ENCODE results near the gene GPC3. TPM values are rescaled to one million over a fixed set of nuclear protein-coding genes. Genes with fewer than 3 reads are reported as not detected.
"Not testable (repeated sequence)": the region's sequence is repeated elsewhere in the genome, so short reads cannot be mapped to it uniquely, and the experiment has no call there.

GPC3 gene
- total and polyA plus RNA-seq, 2 donors = 22.1 to 192 TPM

GRCh38 chrX:133792198-133792953 lies 193.0 kb downstream of the GPC3 start:
- DNase-seq (ENCODE audit: extremely low spot score) = peak; percentile 33
- Histone ChIP-seq H3K36me3 (ENCODE audit: insufficient read depth) (no peaks in the 10 kb centered on the region), H3K4me3 (ENCODE audit: low read depth, low read length) (no peak overlapping the region), H3K27ac (ENCODE audit: low read depth) (no peak overlapping the region), H3K4me1 (ENCODE audit: insufficient read depth) (no peaks in the 10 kb centered on the region)
- WGBS = 2% methylated on average over 7 of the region's 7 CpGs

GRCh38 chrX:133789829-133790228 lies 195.6 kb downstream of the GPC3 start:
- H3K4me3 ChIP-seq (ENCODE audit: low read depth, low read length) = no peak overlapping the region
- no peak overlapping the region for H3K27ac ChIP-seq (ENCODE audit: low read depth)
- 80% methylated on average over 3 of the region's 3 CpGs for WGBS
- no peak for DNase-seq (ENCODE audit: extremely low spot score)
- H3K4me1 ChIP-seq (ENCODE audit: insufficient read depth) = no peaks in the 10 kb centered on the region
- no peaks in the 10 kb centered on the region for H3K36me3 ChIP-seq (ENCODE audit: insufficient read depth)

- H3K27ac ChIP-seq (ENCODE audit: low read depth) = no peak overlapping the region
- no peak overlapping the region for H3K4me3 ChIP-seq (ENCODE audit: low read depth, low read length)
- H3K4me1 ChIP-seq (ENCODE audit: insufficient read depth) = no peaks in the 10 kb centered on the region
- H3K36me3 ChIP-seq (ENCODE audit: insufficient read depth) = no peaks in the 10 kb centered on the region
- 94% methylated on average over 8 of the region's 8 CpGs for WGBS
- no peak for DNase-seq (ENCODE audit: extremely low spot score)
Observed at GRCh38 chrX:133786382-133786781, 199.0 kb downstream of the GPC3 start.

- no peak overlapping the region for H3K4me3 ChIP-seq (ENCODE audit: low read depth, low read length)
- DNase-seq (ENCODE audit: extremely low spot score) = no peak
- H3K4me1 ChIP-seq (ENCODE audit: insufficient read depth) = no peaks in the 10 kb centered on the region
- H3K36me3 ChIP-seq (ENCODE audit: insufficient read depth) = no peaks in the 10 kb centered on the region
- H3K27ac ChIP-seq (ENCODE audit: low read depth) = no peak overlapping the region
- WGBS = 86% methylated on average over 2 of the region's 2 CpGs
Observed at GRCh38 chrX:133783274-133783673, 202.1 kb downstream of the GPC3 start.

- no peak overlapping the region for H3K4me3 ChIP-seq (ENCODE audit: low read depth, low read length)
- no peaks in the 10 kb centered on the region for H3K36me3 ChIP-seq (ENCODE audit: insufficient read depth)
- no peak for DNase-seq (ENCODE audit: extremely low spot score)
- no peak overlapping the region for H3K27ac ChIP-seq (ENCODE audit: low read depth)
- H3K4me1 ChIP-seq (ENCODE audit: insufficient read depth) = no peaks in the 10 kb centered on the region
- WGBS = 78% methylated on average over 1 of the region's 1 CpG
Observed at GRCh38 chrX:133781174-133781573, 204.2 kb downstream of the GPC3 start.

DNA sequence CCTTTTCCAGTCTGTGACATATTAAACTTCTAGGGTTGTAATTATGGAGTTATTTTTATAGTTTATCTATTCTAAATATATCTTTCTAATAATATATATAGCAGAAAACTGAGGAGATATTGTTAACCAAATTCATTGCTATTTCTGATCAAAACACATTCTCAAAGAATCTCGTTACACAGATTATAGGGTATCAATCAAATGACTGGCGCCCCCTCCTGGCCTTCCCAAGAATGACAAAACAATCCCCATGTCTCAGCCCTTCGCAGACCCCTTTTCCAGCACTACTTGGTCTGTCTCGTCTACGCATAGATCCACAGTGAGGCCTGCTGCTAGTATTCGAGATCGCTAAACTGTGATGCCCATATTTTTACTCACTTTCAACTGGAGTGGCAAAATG lies 209.3 kb downstream of the GPC3 start:
- Histone ChIP-seq H3K4me1 (ENCODE audit: insufficient read depth) (no peaks in the 10 kb centered on the region), H3K36me3 (ENCODE audit: insufficient read depth) (no peaks in the 10 kb centered on the region), H3K27ac (ENCODE audit: low read depth) (no peak overlapping the region), H3K4me3 (ENCODE audit: low read depth, low read length) (no peak overlapping the region)
- WGBS = 79% methylated on average over 7 of the region's 7 CpGs
- DNase-seq (ENCODE audit: extremely low spot score) = no peak

DNA sequence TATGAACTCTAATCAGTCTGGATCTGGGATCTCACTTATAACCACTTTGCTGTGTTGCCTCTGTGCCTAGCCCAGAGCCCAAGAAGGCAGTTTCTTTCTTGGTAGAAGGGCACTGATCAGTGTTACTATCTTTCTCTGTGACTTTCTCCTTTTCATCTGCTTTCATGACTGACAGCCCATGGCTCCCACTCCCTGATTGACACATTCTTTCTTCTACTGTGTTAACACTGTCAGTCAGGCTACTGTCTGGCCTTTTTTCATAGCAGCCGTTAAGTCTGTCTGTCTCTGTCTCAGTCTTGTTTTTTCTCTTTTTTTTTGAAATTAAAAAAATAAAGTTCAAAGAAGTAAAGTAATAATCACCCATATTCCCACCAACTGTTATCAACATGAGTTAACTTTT lies 210.6 kb downstream of the GPC3 start:
- no peaks in the 10 kb centered on the region for H3K36me3 ChIP-seq (ENCODE audit: insufficient read depth)
- H3K4me3 ChIP-seq (ENCODE audit: low read depth, low read length) = no peak overlapping the region
- H3K4me1 ChIP-seq (ENCODE audit: insufficient read depth) = no peaks in the 10 kb centered on the region
- 97% methylated on average over 1 of the region's 1 CpG for WGBS
- no peak for DNase-seq (ENCODE audit: extremely low spot score)
- H3K27ac ChIP-seq (ENCODE audit: low read depth) = no peak overlapping the region

GRCh38 chrX:133771086-133771646 lies 214.2 kb downstream of the GPC3 start:
- Histone ChIP-seq H3K4me1 (ENCODE audit: insufficient read depth) (no peaks in the 10 kb centered on the region), H3K27ac (ENCODE audit: low read depth) (no peak overlapping the region), H3K36me3 (ENCODE audit: insufficient read depth) (no peaks in the 10 kb centered on the region), H3K4me3 (ENCODE audit: low read depth, low read length) (no peak overlapping the region)
- no peak for DNase-seq (ENCODE audit: extremely low spot score)
- WGBS = 74% methylated on average over 6 of the region's 6 CpGs

DNA sequence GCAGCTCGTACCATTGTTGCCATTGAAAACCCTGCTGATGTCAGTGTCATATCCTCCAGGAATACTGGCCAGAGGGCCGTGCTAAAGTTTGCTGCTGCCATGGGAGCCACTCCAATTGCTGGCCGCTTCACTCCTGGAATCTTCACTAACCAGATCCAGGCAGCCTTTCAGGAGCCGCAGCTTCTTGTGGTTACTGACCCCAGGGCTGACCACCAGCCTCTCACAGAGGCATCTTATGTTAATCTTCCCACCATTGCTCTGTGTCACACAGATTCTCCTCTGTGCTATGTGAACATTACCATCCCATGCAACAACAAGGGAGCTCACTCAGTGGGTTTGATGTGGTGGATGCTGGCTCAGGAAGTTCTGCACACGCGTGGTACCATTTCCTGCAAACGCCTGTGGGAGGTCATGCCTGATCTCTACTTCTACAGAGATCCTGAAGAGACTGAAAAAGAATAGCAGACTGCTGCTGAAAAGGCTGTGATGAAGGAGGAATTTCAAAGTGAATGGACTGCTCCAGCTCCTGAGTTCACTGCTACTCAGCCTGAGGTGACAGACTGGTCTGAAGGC lies 222.3 kb downstream of the GPC3 start:
- not testable (repeated sequence) for DNase-seq (ENCODE audit: extremely low spot score); H3K4me3 ChIP-seq (ENCODE audit: low read depth, low read length); H3K27ac ChIP-seq (ENCODE audit: low read depth); H3K36me3 ChIP-seq (ENCODE audit: insufficient read depth); H3K4me1 ChIP-seq (ENCODE audit: insufficient read depth)
- 91% methylated on average over 7 of the region's 7 CpGs for WGBS

DNA sequence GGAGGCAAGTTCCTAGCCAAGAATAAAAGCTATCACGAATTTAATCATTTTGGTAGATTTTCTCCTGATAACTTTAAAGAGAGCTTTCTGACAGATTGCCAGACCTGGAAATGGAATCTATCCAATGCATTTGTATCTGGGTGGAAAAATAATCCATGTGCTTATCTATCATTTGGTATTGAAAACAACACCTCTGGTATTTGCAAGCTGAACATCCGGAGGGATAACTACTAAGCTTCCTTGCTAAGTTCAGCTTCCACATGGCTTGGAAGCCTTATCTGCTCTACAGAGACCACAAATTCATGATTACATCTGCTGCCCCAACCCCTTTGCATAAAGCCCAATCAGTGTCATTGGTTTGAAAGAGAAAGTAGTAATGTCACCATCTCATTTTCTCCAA lies 230.7 kb downstream of the GPC3 start:
- Histone ChIP-seq H3K4me1 (ENCODE audit: insufficient read depth) (no peaks in the 10 kb centered on the region), H3K27ac (ENCODE audit: low read depth) (no peak overlapping the region), H3K4me3 (ENCODE audit: low read depth, low read length) (no peak overlapping the region), H3K36me3 (ENCODE audit: insufficient read depth) (no peaks in the 10 kb centered on the region)
- WGBS = 50% methylated on average over 2 of the region's 2 CpGs
- DNase-seq (ENCODE audit: extremely low spot score) = no peak

DNA sequence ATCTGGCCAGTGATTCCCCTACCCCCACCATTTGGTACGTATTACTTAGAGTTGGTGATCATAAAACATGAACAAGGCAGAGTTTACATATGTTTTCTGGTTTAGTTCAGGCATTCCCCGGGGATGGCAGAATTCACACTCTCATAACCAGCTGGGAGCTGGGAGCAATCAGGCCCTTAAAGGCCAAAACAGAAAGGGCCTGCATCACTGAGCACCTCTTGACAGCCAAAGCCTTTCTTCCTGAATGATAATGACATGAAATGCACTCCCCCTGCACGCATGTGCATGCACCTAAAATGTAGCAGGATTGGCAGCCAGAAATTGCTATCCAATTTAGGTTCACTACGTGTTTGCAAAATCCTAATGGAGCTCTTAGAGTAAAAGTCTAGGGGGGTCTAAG lies 235.4 kb downstream of the GPC3 start:
- WGBS = 83% methylated on average over 4 of the region's 4 CpGs
- no peak overlapping the region for H3K27ac ChIP-seq (ENCODE audit: low read depth)
- no peak overlapping the region for H3K4me3 ChIP-seq (ENCODE audit: low read depth, low read length)
- H3K4me1 ChIP-seq (ENCODE audit: insufficient read depth) = no peaks in the 10 kb centered on the region
- no peak for DNase-seq (ENCODE audit: extremely low spot score)
- no peaks in the 10 kb centered on the region for H3K36me3 ChIP-seq (ENCODE audit: insufficient read depth)

DNA sequence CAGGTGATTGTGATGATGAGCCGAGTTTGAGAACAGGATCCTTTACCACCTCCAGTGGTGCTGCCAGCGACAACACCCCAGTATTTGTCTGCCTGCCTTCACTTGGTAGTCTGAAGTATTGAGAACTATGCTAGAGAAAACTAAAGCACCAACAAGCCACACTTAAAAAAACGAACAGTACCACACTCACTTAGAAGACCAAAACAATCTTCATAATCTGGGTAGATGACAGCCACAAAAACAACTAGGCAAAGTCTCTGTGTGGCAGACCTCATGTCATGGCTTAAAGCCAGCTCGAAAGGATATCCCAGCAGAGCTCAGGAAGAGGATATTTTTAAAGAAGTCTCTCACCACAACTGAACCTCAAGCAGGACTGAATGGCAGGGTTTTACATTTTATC lies 236.0 kb downstream of the GPC3 start:
- Histone ChIP-seq H3K36me3 (ENCODE audit: insufficient read depth) (no peaks in the 10 kb centered on the region), H3K4me3 (ENCODE audit: low read depth, low read length) (no peak overlapping the region), H3K27ac (ENCODE audit: low read depth) (no peak overlapping the region), H3K4me1 (ENCODE audit: insufficient read depth) (no peaks in the 10 kb centered on the region)
- DNase-seq (ENCODE audit: extremely low spot score) = no peak
- 59% methylated on average over 4 of the region's 4 CpGs for WGBS

DNA sequence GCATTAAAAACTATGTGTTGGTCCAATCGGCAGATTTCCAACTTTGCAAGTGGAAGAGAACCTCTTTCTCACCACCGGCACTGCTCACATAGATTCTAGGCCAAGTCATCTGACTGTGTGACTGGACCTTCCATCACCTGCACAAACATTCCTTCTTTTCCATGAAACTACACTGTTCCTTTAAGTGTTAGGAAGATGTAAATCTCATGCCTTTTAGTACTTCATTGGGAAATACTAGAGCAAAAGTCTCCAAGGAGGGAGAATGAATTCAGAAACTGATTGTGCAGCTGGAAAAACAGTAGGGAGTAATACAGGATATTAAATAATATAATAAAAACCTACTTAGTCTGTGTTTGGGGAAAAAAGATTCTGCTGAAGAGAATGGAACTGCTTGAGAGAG lies 238.2 kb downstream of the GPC3 start:
- WGBS = 86% methylated on average over 2 of the region's 2 CpGs
- H3K4me3 ChIP-seq (ENCODE audit: low read depth, low read length) = no peak overlapping the region
- H3K4me1 ChIP-seq (ENCODE audit: insufficient read depth) = no peaks in the 10 kb centered on the region
- H3K36me3 ChIP-seq (ENCODE audit: insufficient read depth) = no peaks in the 10 kb centered on the region
- no peak for DNase-seq (ENCODE audit: extremely low spot score)
- H3K27ac ChIP-seq (ENCODE audit: low read depth) = no peak overlapping the region

- H3K4me1 ChIP-seq (ENCODE audit: insufficient read depth) = no peaks in the 10 kb centered on the region
- H3K4me3 ChIP-seq (ENCODE audit: low read depth, low read length) = no peak overlapping the region
- no peaks in the 10 kb centered on the region for H3K36me3 ChIP-seq (ENCODE audit: insufficient read depth)
- DNase-seq (ENCODE audit: extremely low spot score) = no peak
- H3K27ac ChIP-seq (ENCODE audit: low read depth) = no peak overlapping the region
- WGBS = 67% methylated on average over 1 of the region's 1 CpG
Observed at GRCh38 chrX:133746593-133746992, 238.8 kb downstream of the GPC3 start.
